Renal cortical epithelial cell (primary cell): ENCODE results near the gene CRISPLD2. TPM values are rescaled to one million over a fixed set of nuclear protein-coding genes. Genes with fewer than 3 reads are reported as not detected.
A peak's percentile ranks its signal among the peaks of the same experiment; 100 is the strongest.
"Not testable (repeated sequence)": the region's sequence is repeated elsewhere in the genome, so short reads cannot be mapped to it uniquely, and the experiment has no call there.

Source experiments
- DNase-seq: peaks from one replicate; pipeline ENCODE4 v3.0.0-alpha.2; 2011; ENCODE audit warnings: low read depth
- total RNA-seq: library from RNA; depleted of rRNA; stranded (reverse); fragments of >200 nt; gene quantifications from 2 replicates; pipeline ENCODE4 v1.2.3, GENCODE V29; 2014

CRISPLD2 gene
- total RNA-seq, 1 donor from 2014 or later, result 148 TPM

- DNase-seq, result no peak
Measured at GRCh38 chr16:84930298-84931106, 110.7 kb downstream of the CRISPLD2 start.

GRCh38 chr16:84931107-84931494, 111.3 kb downstream of the CRISPLD2 start:
- DNase-seq, result no peak

DNA sequence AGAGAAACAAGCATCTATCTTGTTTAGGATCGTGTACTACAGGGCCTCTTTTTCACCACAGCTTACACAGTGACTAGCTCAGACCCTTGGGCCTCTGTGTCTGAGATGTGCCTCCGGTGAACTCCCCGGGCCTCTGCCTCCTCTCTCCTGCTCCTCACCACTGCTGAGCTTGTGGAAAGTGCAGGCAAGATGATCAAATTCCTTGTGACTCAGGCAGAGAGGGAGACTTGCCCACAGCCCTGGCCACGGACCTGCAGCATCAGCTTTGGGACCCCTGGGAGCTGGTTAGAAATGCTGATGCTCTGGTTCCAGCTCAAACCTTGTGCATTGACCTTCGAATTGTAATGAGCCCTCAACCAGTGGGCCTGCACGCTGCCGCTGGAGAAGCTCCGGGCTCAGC, 111.7 kb downstream of the CRISPLD2 start:
- no peak for DNase-seq

GRCh38 chr16:84932681-84933080, 112.9 kb downstream of the CRISPLD2 start:
- DNase-seq, result no peak

DNA sequence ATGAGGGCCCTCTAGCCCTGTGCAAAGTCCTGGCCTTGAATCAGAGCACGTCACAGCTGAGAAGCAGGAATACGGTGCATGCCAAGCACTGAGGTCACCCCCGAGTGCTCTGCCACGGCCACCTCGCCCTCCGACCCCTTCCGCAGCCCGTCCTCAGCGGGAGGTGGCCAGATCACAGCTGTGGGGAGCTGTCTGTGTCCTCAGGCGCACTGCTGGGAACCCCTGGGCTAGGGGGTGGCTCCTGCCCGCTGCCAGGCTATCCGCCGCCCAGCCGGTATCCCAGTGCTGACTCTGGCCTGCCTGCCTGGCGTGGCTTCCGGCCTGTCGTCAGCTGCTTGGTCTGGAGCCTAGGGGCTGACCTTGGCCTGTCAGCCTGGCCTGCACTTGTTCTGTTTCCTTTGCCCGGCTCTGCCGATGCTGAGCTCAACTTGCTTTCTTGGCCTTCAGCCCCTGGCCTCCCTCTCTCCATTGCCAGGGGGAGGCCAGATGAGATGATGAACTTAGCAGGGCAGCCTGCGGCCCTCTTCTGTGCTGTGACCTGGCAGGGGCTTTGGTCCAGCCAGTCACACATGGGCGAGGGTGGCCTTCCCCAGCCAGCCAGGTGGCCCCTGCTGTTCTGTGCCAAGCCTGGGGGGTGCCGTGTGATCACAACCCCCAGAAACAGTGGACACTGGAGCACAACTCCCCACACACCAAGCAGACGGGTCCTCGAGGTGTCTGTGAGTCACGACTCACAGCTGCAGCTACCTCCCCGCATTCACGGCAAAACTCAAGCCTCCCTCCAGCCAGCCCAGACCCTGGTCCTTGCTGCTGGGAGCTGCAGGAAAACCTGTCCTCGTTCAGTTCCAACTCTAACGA, 114.2 kb downstream of the CRISPLD2 start:
- no peak for DNase-seq

DNA sequence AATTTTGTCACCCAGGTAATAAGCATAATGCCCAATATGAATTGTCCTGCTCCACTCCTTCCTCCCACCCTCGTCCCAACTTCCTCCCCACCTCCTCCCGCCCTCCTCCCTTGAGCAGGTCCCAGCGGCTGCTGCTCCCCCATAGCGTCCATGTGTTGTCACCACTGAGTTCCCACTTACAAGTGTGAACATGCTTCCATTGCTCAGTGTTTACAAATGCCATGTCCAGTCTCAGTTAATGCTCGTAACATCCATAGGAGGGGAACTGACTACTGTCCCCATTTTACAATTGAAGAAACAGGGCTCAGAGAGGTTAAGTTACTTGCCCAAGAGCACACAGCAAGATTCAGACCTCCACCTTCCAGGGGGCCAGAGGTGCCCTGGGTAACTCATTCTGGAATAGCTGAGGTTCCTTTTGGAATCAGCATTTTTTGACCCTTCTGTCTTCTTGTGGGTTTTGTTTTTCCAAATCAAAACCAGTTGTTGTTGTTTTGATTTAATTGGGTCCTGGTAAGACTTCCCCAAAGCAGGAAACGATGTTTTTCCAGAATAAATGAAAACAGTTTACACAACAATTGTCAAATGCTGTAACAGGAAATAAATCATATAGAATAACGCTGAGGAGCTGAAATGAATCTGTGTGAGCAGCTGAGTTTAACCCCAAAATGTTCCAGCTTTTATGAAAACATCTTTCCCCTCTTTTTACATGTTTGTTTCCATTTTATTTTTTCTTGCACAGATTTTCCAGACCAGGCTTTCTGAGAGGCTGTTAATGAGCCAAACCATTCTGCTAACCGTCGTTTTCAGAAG, 117.6 kb downstream of the CRISPLD2 start:
- no peak for DNase-seq

- DNase-seq, result not testable (repeated sequence)
Measured at GRCh38 chr16:84938616-84939015, 118.8 kb downstream of the CRISPLD2 start.

DNA sequence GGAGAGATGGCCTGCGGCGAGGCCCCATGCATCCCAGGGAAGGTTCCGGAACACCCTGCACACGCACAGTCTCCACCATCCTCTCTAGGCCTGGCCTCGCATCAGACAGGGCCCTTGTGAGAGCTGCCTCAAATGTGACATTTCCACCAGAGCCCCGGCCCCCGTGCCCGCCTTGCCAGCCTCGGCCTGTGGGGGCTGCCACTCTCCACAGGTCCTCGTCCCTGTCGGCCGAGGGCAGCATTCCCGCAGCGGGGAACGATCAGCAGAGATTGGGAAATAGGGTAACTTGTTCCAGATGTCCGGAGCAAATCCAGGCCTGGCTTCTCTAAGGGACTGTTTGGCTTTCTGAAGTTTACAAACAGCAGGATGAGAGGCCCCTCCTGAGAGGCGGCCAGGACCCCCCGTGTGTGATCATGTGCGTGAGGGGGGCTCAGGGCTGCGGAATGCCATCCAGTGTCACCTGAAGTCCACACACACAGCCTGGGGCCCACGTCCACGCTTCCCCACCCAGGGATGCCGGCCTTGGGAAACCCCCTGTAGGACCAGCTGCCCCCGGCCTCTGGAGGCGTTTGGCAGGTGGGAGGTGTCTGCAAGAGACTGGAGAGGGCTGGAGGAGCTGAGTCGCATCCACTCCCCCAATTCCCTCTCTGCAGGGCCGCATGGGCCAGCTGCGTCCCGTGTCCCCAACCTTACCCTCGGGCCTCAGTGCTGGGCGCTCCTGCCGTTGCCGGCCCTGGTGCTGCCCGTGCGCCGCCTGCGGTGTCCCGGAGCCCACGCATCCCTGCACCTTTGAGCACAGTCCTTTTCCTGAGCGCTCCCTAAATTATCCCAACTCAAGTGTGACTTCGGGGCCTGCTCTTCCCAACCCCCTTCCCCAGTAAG, 121.1 kb downstream of the CRISPLD2 start:
- no peak for DNase-seq

- no peak for DNase-seq
Measured at GRCh38 chr16:84941921-84942320, 122.1 kb downstream of the CRISPLD2 start.

- no peak for DNase-seq
Measured at GRCh38 chr16:84942786-84943185, 123.0 kb downstream of the CRISPLD2 start.

DNA sequence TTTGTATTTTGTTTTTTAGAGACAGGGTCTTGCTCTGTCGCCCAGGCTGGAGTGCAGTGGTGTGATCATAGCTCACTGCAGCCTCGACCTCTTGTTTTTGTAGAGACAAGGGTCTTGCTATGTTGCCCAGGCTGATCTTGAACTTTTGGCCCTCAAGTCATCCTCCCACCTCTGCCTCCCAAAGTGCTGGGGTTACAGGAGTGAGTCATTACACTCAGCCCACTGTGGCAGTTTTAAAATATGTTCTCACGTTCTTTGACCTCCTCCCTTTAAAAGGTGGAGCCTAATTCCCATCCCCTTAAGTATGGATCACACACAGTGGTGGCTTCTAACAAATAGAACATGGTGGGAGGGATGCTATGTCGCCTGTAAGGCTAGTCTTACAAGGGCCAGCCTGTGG, 123.8 kb downstream of the CRISPLD2 start:
- DNase-seq, result no peak

DNA sequence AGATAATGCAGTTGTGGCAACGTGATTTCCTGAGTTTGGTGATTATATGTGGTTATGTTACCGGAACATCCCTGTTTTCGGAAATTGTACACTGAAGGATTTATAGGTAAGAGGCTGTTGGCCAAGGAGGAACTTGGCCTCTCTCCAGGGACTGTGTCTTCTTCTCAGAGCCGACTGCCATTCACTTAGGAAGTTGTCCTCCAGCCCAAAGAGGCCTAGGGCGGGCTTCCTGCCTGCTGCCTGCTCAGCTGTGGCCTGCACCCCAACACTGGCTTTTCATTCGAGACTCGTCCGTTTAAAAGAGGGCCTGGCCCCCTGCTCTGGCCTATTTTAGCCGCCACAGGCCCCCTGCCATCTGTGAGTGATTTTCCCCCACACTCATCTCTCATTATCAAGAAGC, 127.2 kb downstream of the CRISPLD2 start:
- DNase-seq, result no peak

DNA sequence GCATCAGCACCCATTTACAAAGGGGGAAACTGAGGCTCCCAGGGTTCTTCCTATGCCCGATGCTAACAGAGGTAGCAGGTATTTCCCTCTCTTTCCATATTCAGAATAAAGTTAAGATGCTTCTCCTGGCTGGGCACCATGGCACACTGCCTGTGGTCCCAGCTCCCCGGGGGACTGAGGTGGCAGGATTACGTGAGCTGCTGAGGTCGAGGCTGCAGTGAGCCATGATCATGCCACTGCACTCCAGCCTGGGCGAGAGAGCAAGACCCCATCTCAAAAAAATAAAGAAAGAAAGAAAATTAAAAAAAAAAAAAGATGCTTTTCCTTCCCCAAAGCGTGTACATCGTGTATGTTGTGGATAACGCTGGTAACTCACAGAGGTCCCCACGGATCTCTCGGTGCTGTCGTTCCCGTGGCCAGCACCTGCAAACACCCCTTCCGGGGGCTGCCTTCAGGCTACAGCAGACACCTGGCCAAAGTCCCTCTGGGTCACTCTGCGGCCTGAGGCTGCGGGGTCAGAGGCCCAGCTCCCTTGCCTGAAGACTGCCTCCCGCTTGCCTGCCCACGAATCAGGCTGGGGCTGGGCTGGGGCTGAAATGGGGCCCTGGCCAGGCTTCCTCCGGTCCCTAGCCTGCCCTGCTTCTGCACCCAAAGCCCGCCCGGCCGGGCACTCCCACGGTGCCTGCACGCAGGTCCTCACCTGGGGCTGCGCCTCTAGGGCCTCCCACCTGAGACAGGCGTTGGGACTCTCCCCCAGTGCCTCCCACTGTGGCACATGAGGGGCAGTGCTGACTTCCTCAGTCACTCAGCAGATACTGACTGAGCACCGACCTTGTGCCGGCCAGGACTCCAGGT, 128.4 kb downstream of the CRISPLD2 start:
- no peak for DNase-seq

GRCh38 chr16:84948851-84949610, 129.2 kb downstream of the CRISPLD2 start:
- no peak for DNase-seq

DNA sequence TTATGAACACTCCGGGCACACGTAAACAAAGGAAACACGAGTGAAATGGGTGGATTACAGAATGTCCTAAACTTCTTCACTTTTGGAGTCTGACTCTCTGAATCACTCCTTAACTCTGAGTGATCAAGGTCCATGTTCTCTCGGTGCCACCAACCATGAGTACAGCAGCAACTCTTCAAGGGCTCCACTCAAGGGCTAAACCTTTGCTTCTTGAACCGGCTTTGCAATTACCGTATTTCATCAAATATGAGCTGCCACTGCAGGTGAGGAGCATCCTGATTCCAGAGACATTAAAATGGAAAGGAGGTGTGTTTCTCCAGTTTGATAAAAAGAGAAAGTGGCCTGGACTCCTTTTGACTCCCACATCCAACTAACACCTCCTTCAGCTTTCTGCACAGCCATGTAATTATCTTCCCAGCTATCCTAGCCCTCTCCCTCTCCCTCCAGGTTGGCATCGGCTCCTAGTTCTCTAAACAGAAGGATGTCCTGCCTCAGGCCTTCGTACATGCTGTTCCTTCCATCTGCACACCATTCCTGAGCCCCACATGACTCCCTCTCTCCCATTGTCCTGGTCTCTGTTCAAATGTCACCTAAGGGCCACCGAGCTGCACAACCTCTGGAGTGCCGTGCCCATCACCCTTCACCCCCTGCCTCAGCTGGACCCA, 130.1 kb downstream of the CRISPLD2 start:
- DNase-seq, result no peak

GRCh38 chr16:84950906-84951305, 131.1 kb downstream of the CRISPLD2 start:
- no peak for DNase-seq

DNA sequence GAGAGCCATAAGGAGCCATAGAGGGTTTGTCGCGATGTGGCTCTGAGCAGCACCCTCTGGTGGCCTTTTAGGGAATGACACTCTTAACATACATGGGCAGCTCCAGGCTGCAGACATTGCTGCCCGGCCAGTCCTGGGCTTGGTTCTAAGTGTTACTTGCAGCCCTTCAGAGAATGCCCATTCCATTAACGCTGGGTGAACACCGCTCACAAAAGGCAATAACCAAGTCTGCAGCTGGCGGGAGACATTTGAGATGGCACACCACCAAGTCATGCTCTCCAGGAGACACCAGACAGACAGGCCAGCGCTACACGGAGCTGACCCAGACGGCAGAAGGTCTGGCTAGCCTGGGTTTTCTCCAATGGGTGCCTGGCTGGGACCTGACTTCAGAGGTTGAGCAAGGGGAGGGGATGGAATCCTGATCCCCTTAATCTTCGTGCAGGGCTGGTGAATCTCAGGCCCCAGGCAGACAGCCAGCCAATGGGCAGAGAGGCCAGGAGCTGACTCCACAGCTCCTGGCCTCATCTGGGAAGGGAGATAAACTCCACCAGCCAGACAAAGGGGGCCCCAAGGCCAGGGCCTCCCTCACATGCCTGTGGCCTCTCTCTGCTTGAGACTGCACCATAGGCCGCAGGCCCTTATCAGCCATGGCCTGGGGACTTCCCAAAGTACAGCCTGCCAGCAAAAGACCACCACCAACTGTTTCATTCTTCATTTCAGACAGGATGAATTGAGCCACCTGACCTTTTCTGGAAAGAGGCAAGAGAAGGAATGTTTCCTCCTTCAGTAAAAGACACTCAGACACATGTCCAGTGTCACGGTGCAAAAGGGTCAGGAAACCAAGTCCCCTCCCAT, 132.8 kb downstream of the CRISPLD2 start:
- DNase-seq, result peak; percentile 66

DNA sequence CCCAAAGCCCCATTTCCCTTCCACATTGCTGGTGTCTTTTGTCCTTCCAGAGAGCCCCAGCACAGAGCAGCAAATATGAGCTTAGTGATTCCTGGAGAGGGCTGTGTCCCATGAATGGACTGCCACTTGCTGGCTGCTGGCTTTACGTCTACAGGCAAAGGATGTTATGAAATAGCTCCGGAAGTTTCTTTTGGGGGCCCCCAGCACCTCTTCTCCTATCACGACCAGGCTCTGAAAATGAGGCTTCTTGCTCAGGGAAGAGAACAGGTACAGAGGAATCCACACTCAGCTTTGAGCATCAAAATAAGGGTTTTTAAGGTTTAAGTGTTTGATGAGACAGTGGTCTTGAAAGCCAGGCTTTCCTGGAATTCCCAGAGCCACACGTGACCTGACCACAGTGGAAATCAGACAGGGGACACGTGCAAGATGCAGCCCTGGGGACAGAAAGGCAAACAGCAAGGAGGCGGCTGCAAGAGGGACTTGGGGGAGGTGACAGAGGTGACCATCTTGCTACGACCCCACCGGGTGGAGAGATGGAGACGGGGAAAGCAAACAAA, 133.5 kb downstream of the CRISPLD2 start:
- no peak for DNase-seq
